GM23338 (cell line): Measurements from ENCODE around the gene GNB1L. TPM values are rescaled to one million over a fixed set of nuclear protein-coding genes. Genes with fewer than 3 reads are reported as not detected.

ENCODE experiments used
- ATAC-seq: fragments of 200-7000 bp; cut with Tn5 transposase; 3 replicates; pipeline ENCODE4 v1.9.1; 2020
- DNase-seq: peaks from one replicate; pipeline ENCODE4 v3.0.0-alpha.2; 2015; ENCODE audit warnings: low spot score
- H2AFZ ChIP-seq: fragments of 200-600 bp; sonication (generic); 2 replicates; pipeline ENCODE4 v1.8.0; 2016; ENCODE audit warnings: antibody characterized with exemption, mild to moderate bottlenecking, moderate library complexity
- H3F3A ChIP-seq: fragments of 200-600 bp; sonication (generic); replicated peaks from 2 replicates; pipeline ENCODE4 v1.8.0; 2017; ENCODE audit warnings: antibody characterized with exemption, mixed run types, low read depth
- H3K27ac ChIP-seq: fragments of 200-600 bp; sonication (generic); 2 replicates; pipeline ENCODE4 v1.6.1; 2016; ENCODE audit warnings: low read depth
- H3K27me3 ChIP-seq: fragments of 200-600 bp; sonication (generic); 2 replicates; pipeline ENCODE4 v1.8.0; 2016; ENCODE audit warnings: mild to moderate bottlenecking, mixed run types, moderate library complexity; ENCODE audit not compliant: insufficient read depth
- H3K36me3 ChIP-seq: fragments of 200-600 bp; sonication (generic); 2 replicates; pipeline ENCODE4 v1.8.0; 2016; ENCODE audit warnings: mild to moderate bottlenecking; ENCODE audit not compliant: insufficient read depth
- H3K4me1 ChIP-seq: fragments of 200-600 bp; sonication (generic); 2 replicates; pipeline ENCODE4 v1.8.0; 2016; ENCODE audit warnings: mild to moderate bottlenecking, moderate library complexity; ENCODE audit not compliant: insufficient read depth
- H3K4me2 ChIP-seq: fragments of 200-600 bp; sonication (generic); 2 replicates; pipeline ENCODE4 v1.7.1; 2017; ENCODE audit warnings: mixed run types
- H3K4me3 ChIP-seq: fragments of 200-600 bp; sonication (generic); 2 replicates; pipeline ENCODE4 v1.6.1; 2016; ENCODE audit warnings: mixed run types
- H3K79me2 ChIP-seq: fragments of 200-600 bp; sonication (generic); replicated peaks from 2 replicates; pipeline ENCODE4 v1.8.0; 2017; ENCODE audit warnings: mild to moderate bottlenecking; ENCODE audit not compliant: insufficient read depth
- H3K9me2 ChIP-seq: fragments of 200-600 bp; sonication (generic); 2 replicates; pipeline ENCODE4 v1.8.0; 2017; ENCODE audit not compliant: insufficient read depth
- H4K20me1 ChIP-seq: fragments of 200-600 bp; sonication (generic); replicated peaks from 2 replicates; pipeline ENCODE4 v1.8.0; 2017; ENCODE audit warnings: mild to moderate bottlenecking; ENCODE audit not compliant: insufficient read depth
- H3K27ac Mint-ChIP-seq: 2 replicates; pipeline ENCODE4 v1.8.0; 2020; ENCODE audit warnings: inconsistent platforms, mild to moderate bottlenecking, moderate library complexity, mixed read lengths
- H3K27me3 Mint-ChIP-seq: 3 replicates; pipeline ENCODE4 v1.8.0; 2022; ENCODE audit warnings: low read depth, mild to moderate bottlenecking, moderate library complexity, mixed read lengths, inconsistent platforms; ENCODE audit not compliant: insufficient read depth, poor library complexity
- H3K36me3 Mint-ChIP-seq: 3 replicates; pipeline ENCODE4 v1.8.0; 2021; ENCODE audit warnings: low read depth, mild to moderate bottlenecking, inconsistent platforms, moderate library complexity, mixed read lengths
- H3K4me1 Mint-ChIP-seq: 3 replicates; pipeline ENCODE4 v1.8.0; 2020; ENCODE audit warnings: mild to moderate bottlenecking, inconsistent platforms, mixed read lengths
- H3K4me3 Mint-ChIP-seq: 3 replicates; pipeline ENCODE4 v1.8.0; 2021; ENCODE audit warnings: moderate library complexity, mild to moderate bottlenecking, inconsistent platforms, mixed read lengths
- H3K9me3 Mint-ChIP-seq: 3 replicates; pipeline ENCODE4 v1.8.0; 2020; ENCODE audit warnings: moderate library complexity, mild to moderate bottlenecking, inconsistent platforms, mixed read lengths
- ETS1 ChIP-seq: IDR thresholded peaks from 2 replicates; pipeline ENCODE4 v1.6.1; 2016; ENCODE audit warnings: antibody characterized with exemption
- NANOG ChIP-seq: IDR thresholded peaks from 2 replicates; pipeline ENCODE4 v1.6.1; 2016; ENCODE audit warnings: antibody characterized with exemption, borderline replicate concordance
- ZNF462 ChIP-seq: fragments of 250-450 bp; sonication (Bioruptor Pico); IDR thresholded peaks from 2 replicates; pipeline ENCODE4 v1.5.0; 2020; ENCODE audit warnings: mild to moderate bottlenecking, moderate library complexity
- polyA plus RNA-seq: library from polyadenylated mRNA; unstranded; fragments of >200 nt; fragmentation: Nextera tagmentation; extraction: Ambion mirVana; gene quantifications from 2 replicates; pipeline ENCODE4 v1.2.1, GENCODE V29; 2016
- total RNA-seq: library from RNA; depleted of rRNA; stranded (reverse); fragments of >200 nt; shearing (Covaris generic); gene quantifications from 2 replicates; pipeline ENCODE4 v1.2.3, GENCODE V29; 2014

Gene GNB1L
- total and polyA plus RNA-seq, 2 experiments from 2014 or later = 15.2 to 27.8 TPM

- Histone ChIP-seq H4K20me1 (peaks cover 6% of the 10 kb centered on the region), H3K4me2 (no peak overlapping the region), H3K9me2 (no peaks in the 10 kb centered on the region), H3K4me3 (no peak overlapping the region), H3F3A (no peaks in the 10 kb centered on the region), H3K36me3 (no peaks in the 10 kb centered on the region), H2AFZ (no peak overlapping the region), H3K79me2 (peaks cover under 1% of the 10 kb centered on the region; the same call in 1 of the 2 replicates), H3K27me3 (no peaks in the 10 kb centered on the region), H3K27ac (no peak overlapping the region), H3K4me1 (no peaks in the 10 kb centered on the region)
- Mint-ChIP-seq H3K27ac (no peak overlapping the region), H3K4me3 (no peak overlapping the region), H3K9me3 (no peaks in the 10 kb centered on the region; the same call in 2 of the 3 replicates), H3K36me3 (peaks cover 4% of the 10 kb centered on the region; the same call in 2 of the 3 replicates), H3K27me3 (peaks cover 16% of the 10 kb centered on the region), H3K4me1 (peaks cover 13% of the 10 kb centered on the region; the same call in 2 of the 3 replicates)
- no peak for ATAC-seq
- TF ChIP-seq NANOG (no peak), ZNF462 (CRISPR knock-in tag) (no peak), ETS1 (no peak)
- DNase-seq = no peak
Measured at GRCh38 chr22:19842393-19843106, 12.1 kb downstream of the GNB1L start.
